Head of caudate nucleus (tissue), 42 donors: Measurements from ENCODE around the gene EID2B.

Source experiments
- DNase-seq, 42 donors: peaks; one replicate each; pipeline versions ENCODE4 v3.0.0 to v3.0.0-alpha.2; 2020 to 2021; ENCODE audit warnings: mixed read lengths in 7 of 42
- intact Hi-C: fragments of 100-400 bp; cut with DNase I; formaldehyde crosslinking; loops from one replicate; pipeline ENCODE4 v1.15.0; 2022

Gene EID2B

GRCh38 chr19:39539165-39539517 lies 6.5 kb upstream of the EID2B start:
- DNase-seq = no peak
- intact Hi-C loops = no loop called here

DNA sequence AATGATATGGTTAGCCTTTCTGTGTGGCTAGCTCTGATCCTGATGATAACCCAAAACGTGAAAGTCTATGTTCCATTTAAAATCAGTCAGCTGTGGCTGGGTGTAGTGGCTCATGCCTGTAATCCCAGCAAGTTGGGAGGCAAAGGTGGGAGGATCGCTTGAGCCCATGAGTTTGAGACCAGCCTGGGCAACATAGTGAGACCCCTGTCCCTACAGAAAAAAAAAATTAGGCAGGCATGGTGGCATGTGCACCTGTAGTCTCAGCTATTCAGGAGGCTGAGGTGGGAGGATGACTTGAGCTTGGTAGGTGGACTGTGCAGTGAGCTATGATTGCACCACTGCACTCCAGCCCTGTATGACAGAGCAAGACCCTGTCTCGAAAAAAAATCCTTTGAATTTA lies 1.1 kb upstream of the EID2B start:
- intact Hi-C loops = loop anchor here (2.0 to 5.0 kb wide), 3 partner anchors 59 to 136 kb away; no protein-coding TSS in a partner anchor
- DNase-seq = peak in 1 of 42 donors; percentile 7

- no peak for DNase-seq
- intact Hi-C loops = loop anchor here (2.0 to 5.0 kb wide), 2 partner anchors 58 to 136 kb away; no protein-coding TSS in a partner anchor
These were observed 406 bp upstream of the EID2B start for GRCh38 chr19:39533003-39533512.

- DNase-seq = peak in 1 of 42 donors; percentile 8
- intact Hi-C loops = loop anchor here (2.0 to 5.0 kb wide), 2 partner anchors 57 to 135 kb away; no protein-coding TSS in a partner anchor
These were observed 819 bp downstream of the EID2B start for GRCh38 chr19:39531834-39532232.

DNA sequence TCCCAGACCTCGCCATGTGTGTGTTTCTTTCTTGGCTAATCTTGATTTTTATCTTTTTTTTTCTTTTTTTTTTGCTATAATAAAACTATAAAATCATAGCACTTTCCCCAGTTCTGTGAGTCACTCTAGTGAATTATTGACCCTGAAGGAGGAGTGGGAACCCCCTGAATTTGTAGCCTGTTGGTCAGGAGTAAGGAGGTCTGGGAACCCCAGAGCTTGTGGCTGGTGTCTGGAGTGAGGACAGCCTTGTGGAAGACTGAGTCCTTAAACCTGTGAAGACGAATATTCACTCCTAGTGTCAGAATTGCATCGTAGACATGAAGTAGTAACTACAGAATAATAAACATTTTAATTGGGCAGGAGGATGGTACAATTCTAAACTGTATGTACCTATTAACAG lies 7.4 kb downstream of the EID2B start:
- intact Hi-C loops = no loop called here

GRCh38 chr19:39524495-39524894 lies 8.2 kb downstream of the EID2B start:
- DNase-seq = no peak

More for the DNA sequence above, 7.4 kb downstream of the EID2B start:
- DNase-seq = no peak

GRCh38 chr19:39520541-39521484 lies 11.8 kb downstream of the EID2B start:
- intact Hi-C loops = no loop called here
- DNase-seq = no peak

More at GRCh38 chr19:39524495-39524894, 8.2 kb downstream of the EID2B start:
- intact Hi-C loops = no loop called here

GRCh38 chr19:39518975-39519374 lies 13.7 kb downstream of the EID2B start:
- DNase-seq = no peak
- intact Hi-C loops = no loop called here

GRCh38 chr19:39518458-39518857 lies 14.2 kb downstream of the EID2B start:
- intact Hi-C loops = no loop called here
- DNase-seq = no peak

- intact Hi-C loops = no loop called here
- no peak for DNase-seq
These were observed 15.2 kb downstream of the EID2B start for GRCh38 chr19:39517432-39517831.

DNA sequence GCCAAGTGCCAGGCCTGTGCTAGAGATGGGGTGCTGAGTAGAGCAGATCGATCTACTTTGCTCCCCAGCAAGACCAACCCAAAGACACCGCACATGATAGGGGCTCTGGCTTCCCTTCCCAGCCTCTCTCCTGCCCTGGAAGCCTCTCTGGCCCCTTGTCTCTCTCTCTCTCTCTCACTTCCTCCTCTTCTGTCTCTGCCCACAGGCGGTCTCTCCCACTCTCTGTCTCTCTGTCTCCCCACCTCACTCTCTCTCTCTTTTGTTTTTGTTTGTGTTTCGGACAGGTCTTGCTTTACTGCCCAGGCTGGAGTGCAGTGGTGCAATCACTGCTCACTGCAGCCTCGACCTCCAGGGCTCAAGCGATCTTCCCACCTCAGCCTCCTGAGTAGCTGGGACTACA lies 16.4 kb downstream of the EID2B start:
- intact Hi-C loops = no loop called here
- no peak for DNase-seq

GRCh38 chr19:39515551-39516191 lies 17.0 kb downstream of the EID2B start:
- DNase-seq = peak in 1 of 42 donors; percentile 31
- intact Hi-C loops = no loop called here

DNA sequence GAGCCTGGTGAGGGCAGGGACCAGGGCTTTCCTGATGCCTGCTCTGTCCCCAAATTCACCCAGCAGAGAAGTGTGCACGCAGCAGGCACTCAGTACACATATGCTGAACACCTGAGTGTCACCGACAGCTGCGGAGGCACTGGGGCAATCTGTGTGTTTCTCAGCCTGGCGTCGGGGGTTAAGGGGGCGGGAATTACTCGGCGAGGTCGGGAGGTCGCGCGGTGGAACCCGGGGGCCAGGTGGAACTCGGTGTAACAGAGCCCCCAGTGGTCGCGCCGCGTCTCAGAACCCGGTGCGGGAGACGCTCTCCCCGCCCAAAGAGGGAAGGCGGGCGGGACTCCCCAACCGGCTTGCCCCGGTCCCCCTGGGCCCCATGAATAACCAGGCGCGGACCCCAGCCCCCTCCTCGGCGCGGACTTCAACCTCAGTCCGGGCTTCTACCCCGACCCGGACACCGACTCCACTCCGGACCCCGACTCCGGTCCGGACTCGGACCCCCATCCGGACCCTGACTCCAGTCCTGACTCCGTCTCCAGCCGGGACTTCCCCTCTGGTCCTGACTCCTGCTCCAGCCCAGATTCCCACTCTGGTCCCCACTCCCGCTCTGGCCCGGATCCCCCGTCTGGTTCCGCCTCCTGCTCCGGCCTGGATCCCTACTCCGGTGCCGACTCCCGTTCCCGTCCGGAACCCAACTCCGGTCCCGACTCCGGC lies 17.7 kb downstream of the EID2B start, which contains the start of gene SELENOV:
SELENOV (plus strand) TSS at position 300 of the 711 bp plus-strand sequence; CDS start at position 374, 74 bp downstream.
- intact Hi-C loops = no loop called here
- peak in 14 of 42 donors; percentile 10 to 48 (median 20) for DNase-seq

- DNase-seq = no peak
These were observed 19.7 kb downstream of the EID2B start for GRCh38 chr19:39512988-39513387.

DNA sequence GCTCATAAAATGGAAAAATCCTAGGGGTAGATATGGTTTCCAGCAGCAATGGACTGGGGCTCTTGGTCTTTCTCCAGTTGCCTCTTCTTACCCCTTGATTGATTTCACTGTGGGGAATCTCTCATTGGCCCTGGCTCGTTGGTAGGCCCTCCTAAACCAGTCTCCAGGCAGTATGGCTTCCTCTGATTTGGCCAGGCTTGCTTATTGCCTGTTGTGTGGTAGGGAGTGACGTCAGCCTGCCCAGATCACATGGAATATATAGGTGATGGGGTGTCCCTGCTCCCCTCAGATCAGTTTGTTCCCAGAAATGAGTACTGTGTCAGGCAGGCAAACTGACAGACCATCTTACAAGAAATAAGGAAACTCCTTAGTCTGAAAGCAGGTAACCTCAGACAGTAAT lies 23.4 kb downstream of the EID2B start:
- DNase-seq = no peak
- intact Hi-C loops = no loop called here

More at GRCh38 chr19:39512988-39513387, 19.7 kb downstream of the EID2B start:
- intact Hi-C loops = no loop called here

DNA sequence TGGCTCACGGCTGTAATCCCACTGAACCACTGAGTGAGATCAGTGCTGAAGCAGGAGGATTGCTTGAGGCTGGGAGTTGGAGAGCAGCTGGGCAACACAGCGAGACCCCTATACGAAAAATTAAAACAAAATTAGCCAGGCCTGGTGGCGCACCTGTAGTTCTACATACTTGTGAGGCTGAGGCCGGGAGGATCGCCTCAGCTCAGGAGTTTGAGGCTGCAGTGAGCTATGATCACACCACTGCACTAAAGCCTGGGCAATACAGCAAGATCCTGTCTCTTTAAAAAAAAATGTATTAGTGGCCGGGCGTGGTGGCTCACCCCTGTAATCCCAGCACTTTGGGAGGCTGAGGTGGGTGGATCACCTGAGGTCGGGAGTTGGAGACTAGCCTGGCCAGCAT lies 24.0 kb downstream of the EID2B start:
- intact Hi-C loops = no loop called here
- DNase-seq = no peak

- intact Hi-C loops = no loop called here
- no peak for DNase-seq
These were observed 24.8 kb downstream of the EID2B start for GRCh38 chr19:39507715-39508364.

- peak in 35 of 42 donors; percentile 3 to 75 (median 47) for DNase-seq
- intact Hi-C loops = no loop called here
These were observed 25.5 kb downstream of the EID2B start for GRCh38 chr19:39506944-39507714.
